GM12892 (cell line): ENCODE measurements around the gene PHF21A.

Experiments used
- POLR2A ChIP-seq: IDR thresholded peaks from 2 replicates; pipeline ENCODE4 v1.6.1; 2011; ENCODE audit warnings: low read depth, low read length, control low read depth
- POLR2AphosphoS5 ChIP-seq: IDR thresholded peaks from 2 replicates; pipeline ENCODE4 v1.6.1; 2011; ENCODE audit warnings: low read depth, low read length, control low read depth
- TAF1 ChIP-seq: IDR thresholded peaks from 2 replicates; pipeline ENCODE4 v1.6.1; 2011; ENCODE audit warnings: low read depth, mild to moderate bottlenecking, control low read depth, low read length, borderline replicate concordance

- TF ChIP-seq POLR2A: no peak
- TF ChIP-seq TAF1: no peak
- TF ChIP-seq POLR2AphosphoS5: no peak
These were observed 103.9 kb downstream of the PHF21A start for GRCh38 chr11:46017341-46017740.
